GM23338 (cell line): Measurements from ENCODE around the gene SOX13. TPM values are rescaled to one million over a fixed set of nuclear protein-coding genes. Genes with fewer than 3 reads are reported as not detected.

ENCODE experiments used
- ATAC-seq: fragments of 200-7000 bp; cut with Tn5 transposase; 3 replicates; pipeline ENCODE4 v1.9.1; 2020
- DNase-seq: peaks from one replicate; pipeline ENCODE4 v3.0.0-alpha.2; 2015; ENCODE audit warnings: low spot score
- H2AFZ ChIP-seq: fragments of 200-600 bp; sonication (generic); 2 replicates; pipeline ENCODE4 v1.8.0; 2016; ENCODE audit warnings: antibody characterized with exemption, mild to moderate bottlenecking, moderate library complexity
- H3F3A ChIP-seq: fragments of 200-600 bp; sonication (generic); replicated peaks from 2 replicates; pipeline ENCODE4 v1.8.0; 2017; ENCODE audit warnings: antibody characterized with exemption, mixed run types, low read depth
- H3K27ac ChIP-seq: fragments of 200-600 bp; sonication (generic); 2 replicates; pipeline ENCODE4 v1.6.1; 2016; ENCODE audit warnings: low read depth
- H3K27me3 ChIP-seq: fragments of 200-600 bp; sonication (generic); 2 replicates; pipeline ENCODE4 v1.8.0; 2016; ENCODE audit warnings: mild to moderate bottlenecking, mixed run types, moderate library complexity; ENCODE audit not compliant: insufficient read depth
- H3K36me3 ChIP-seq: fragments of 200-600 bp; sonication (generic); 2 replicates; pipeline ENCODE4 v1.8.0; 2016; ENCODE audit warnings: mild to moderate bottlenecking; ENCODE audit not compliant: insufficient read depth
- H3K4me1 ChIP-seq: fragments of 200-600 bp; sonication (generic); 2 replicates; pipeline ENCODE4 v1.8.0; 2016; ENCODE audit warnings: mild to moderate bottlenecking, moderate library complexity; ENCODE audit not compliant: insufficient read depth
- H3K4me2 ChIP-seq: fragments of 200-600 bp; sonication (generic); 2 replicates; pipeline ENCODE4 v1.7.1; 2017; ENCODE audit warnings: mixed run types
- H3K4me3 ChIP-seq: fragments of 200-600 bp; sonication (generic); 2 replicates; pipeline ENCODE4 v1.6.1; 2016; ENCODE audit warnings: mixed run types
- H3K79me2 ChIP-seq: fragments of 200-600 bp; sonication (generic); replicated peaks from 2 replicates; pipeline ENCODE4 v1.8.0; 2017; ENCODE audit warnings: mild to moderate bottlenecking; ENCODE audit not compliant: insufficient read depth
- H3K9me2 ChIP-seq: fragments of 200-600 bp; sonication (generic); 2 replicates; pipeline ENCODE4 v1.8.0; 2017; ENCODE audit not compliant: insufficient read depth
- H4K20me1 ChIP-seq: fragments of 200-600 bp; sonication (generic); replicated peaks from 2 replicates; pipeline ENCODE4 v1.8.0; 2017; ENCODE audit warnings: mild to moderate bottlenecking; ENCODE audit not compliant: insufficient read depth
- H3K27ac Mint-ChIP-seq: 2 replicates; pipeline ENCODE4 v1.8.0; 2020; ENCODE audit warnings: inconsistent platforms, mild to moderate bottlenecking, moderate library complexity, mixed read lengths
- H3K27me3 Mint-ChIP-seq: 3 replicates; pipeline ENCODE4 v1.8.0; 2022; ENCODE audit warnings: low read depth, mild to moderate bottlenecking, moderate library complexity, mixed read lengths, inconsistent platforms; ENCODE audit not compliant: insufficient read depth, poor library complexity
- H3K36me3 Mint-ChIP-seq: 3 replicates; pipeline ENCODE4 v1.8.0; 2021; ENCODE audit warnings: low read depth, mild to moderate bottlenecking, inconsistent platforms, moderate library complexity, mixed read lengths
- H3K4me1 Mint-ChIP-seq: 3 replicates; pipeline ENCODE4 v1.8.0; 2020; ENCODE audit warnings: mild to moderate bottlenecking, inconsistent platforms, mixed read lengths
- H3K4me3 Mint-ChIP-seq: 3 replicates; pipeline ENCODE4 v1.8.0; 2021; ENCODE audit warnings: moderate library complexity, mild to moderate bottlenecking, inconsistent platforms, mixed read lengths
- H3K9me3 Mint-ChIP-seq: 3 replicates; pipeline ENCODE4 v1.8.0; 2020; ENCODE audit warnings: moderate library complexity, mild to moderate bottlenecking, inconsistent platforms, mixed read lengths
- CREB1 ChIP-seq: fragments of 250-450 bp; sonication (Bioruptor Pico); IDR thresholded peaks from 2 replicates; pipeline ENCODE4 v1.5.0; 2020; ENCODE audit warnings: low read depth, mild to moderate bottlenecking, moderate library complexity
- EZH2 ChIP-seq: fragments of 200-600 bp; sonication (generic); IDR thresholded peaks from one replicate; pipeline ENCODE4 v1.8.0; 2017; ENCODE audit warnings: antibody characterized with exemption, mild to moderate bottlenecking, low read depth; ENCODE audit not compliant: unreplicated experiment
- EZH2phosphoT487 ChIP-seq: fragments of 200-600 bp; sonication (generic); IDR thresholded peaks from one replicate; pipeline ENCODE4 v1.8.1; 2018; ENCODE audit warnings: antibody characterized with exemption; ENCODE audit not compliant: unreplicated experiment
- JUNB ChIP-seq: IDR thresholded peaks from one replicate; pipeline ENCODE4 v1.6.1; 2016; ENCODE audit warnings: antibody characterized with exemption; ENCODE audit not compliant: unreplicated experiment
- POLR2AphosphoS5 ChIP-seq: IDR thresholded peaks from 2 replicates; pipeline ENCODE4 v1.6.1; 2016; ENCODE audit warnings: antibody characterized with exemption, low read depth
- STAT1 ChIP-seq: IDR thresholded peaks from one replicate; pipeline ENCODE4 v1.6.1; 2016; ENCODE audit warnings: antibody characterized with exemption; ENCODE audit not compliant: unreplicated experiment
- ZNF114 ChIP-seq: fragments of 250-450 bp; sonication (Bioruptor Pico); IDR thresholded peaks from 2 replicates; pipeline ENCODE4 v1.5.0; 2020; ENCODE audit warnings: mild to moderate bottlenecking, moderate library complexity
- polyA plus RNA-seq: library from polyadenylated mRNA; unstranded; fragments of >200 nt; fragmentation: Nextera tagmentation; extraction: Ambion mirVana; gene quantifications from 2 replicates; pipeline ENCODE4 v1.2.1, GENCODE V29; 2016
- total RNA-seq: library from RNA; depleted of rRNA; stranded (reverse); fragments of >200 nt; shearing (Covaris generic); gene quantifications from 2 replicates; pipeline ENCODE4 v1.2.3, GENCODE V29; 2014
- TF ChIP-seq, protein P1 (sequence below): fragments of 250-450 bp; sonication (Bioruptor Pico); IDR thresholded peaks from 2 replicates; pipeline ENCODE4 v1.5.0; 2020; ENCODE audit warnings: mild to moderate bottlenecking, moderate library complexity
- TF ChIP-seq, protein P2 (sequence below), 2 experiments: fragments of 200-600 bp in 1 of 2; sonication (generic) in 1 of 2; conservative IDR thresholded peaks; 2 replicates each; pipeline versions ENCODE4 v1.5.1 to v1.6.1; 2016 to 2017; ENCODE audit warnings: antibody characterized with exemption in 2 of 2, low read depth in 2 of 2, mild to moderate bottlenecking in 2 of 2, moderate library complexity in 1 of 2

Gene SOX13
- total and polyA plus RNA-seq, 2 experiments from 2014 or later = 28.6 to 123 TPM

DNA sequence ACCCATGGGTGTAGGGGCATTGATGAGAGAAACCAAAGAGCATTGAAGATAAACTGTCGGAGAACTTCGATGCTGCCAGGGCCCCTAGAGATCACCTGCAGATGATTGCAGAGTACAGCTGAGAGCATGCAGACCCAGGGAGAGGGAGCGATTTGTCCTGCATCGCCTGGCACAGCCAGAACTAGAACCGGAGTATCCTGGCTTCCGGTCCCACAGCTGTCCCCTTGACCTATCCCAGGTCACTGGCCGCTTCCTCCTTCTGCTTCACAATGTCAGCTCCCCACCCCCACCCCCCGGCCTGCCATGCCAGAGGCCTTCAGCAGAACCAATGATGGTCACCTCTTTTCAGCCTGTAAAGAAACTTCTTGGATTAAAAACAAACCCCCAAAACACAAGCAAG, 29.2 kb upstream of the SOX13 start (continued):
- TF ChIP-seq, protein P1, sequence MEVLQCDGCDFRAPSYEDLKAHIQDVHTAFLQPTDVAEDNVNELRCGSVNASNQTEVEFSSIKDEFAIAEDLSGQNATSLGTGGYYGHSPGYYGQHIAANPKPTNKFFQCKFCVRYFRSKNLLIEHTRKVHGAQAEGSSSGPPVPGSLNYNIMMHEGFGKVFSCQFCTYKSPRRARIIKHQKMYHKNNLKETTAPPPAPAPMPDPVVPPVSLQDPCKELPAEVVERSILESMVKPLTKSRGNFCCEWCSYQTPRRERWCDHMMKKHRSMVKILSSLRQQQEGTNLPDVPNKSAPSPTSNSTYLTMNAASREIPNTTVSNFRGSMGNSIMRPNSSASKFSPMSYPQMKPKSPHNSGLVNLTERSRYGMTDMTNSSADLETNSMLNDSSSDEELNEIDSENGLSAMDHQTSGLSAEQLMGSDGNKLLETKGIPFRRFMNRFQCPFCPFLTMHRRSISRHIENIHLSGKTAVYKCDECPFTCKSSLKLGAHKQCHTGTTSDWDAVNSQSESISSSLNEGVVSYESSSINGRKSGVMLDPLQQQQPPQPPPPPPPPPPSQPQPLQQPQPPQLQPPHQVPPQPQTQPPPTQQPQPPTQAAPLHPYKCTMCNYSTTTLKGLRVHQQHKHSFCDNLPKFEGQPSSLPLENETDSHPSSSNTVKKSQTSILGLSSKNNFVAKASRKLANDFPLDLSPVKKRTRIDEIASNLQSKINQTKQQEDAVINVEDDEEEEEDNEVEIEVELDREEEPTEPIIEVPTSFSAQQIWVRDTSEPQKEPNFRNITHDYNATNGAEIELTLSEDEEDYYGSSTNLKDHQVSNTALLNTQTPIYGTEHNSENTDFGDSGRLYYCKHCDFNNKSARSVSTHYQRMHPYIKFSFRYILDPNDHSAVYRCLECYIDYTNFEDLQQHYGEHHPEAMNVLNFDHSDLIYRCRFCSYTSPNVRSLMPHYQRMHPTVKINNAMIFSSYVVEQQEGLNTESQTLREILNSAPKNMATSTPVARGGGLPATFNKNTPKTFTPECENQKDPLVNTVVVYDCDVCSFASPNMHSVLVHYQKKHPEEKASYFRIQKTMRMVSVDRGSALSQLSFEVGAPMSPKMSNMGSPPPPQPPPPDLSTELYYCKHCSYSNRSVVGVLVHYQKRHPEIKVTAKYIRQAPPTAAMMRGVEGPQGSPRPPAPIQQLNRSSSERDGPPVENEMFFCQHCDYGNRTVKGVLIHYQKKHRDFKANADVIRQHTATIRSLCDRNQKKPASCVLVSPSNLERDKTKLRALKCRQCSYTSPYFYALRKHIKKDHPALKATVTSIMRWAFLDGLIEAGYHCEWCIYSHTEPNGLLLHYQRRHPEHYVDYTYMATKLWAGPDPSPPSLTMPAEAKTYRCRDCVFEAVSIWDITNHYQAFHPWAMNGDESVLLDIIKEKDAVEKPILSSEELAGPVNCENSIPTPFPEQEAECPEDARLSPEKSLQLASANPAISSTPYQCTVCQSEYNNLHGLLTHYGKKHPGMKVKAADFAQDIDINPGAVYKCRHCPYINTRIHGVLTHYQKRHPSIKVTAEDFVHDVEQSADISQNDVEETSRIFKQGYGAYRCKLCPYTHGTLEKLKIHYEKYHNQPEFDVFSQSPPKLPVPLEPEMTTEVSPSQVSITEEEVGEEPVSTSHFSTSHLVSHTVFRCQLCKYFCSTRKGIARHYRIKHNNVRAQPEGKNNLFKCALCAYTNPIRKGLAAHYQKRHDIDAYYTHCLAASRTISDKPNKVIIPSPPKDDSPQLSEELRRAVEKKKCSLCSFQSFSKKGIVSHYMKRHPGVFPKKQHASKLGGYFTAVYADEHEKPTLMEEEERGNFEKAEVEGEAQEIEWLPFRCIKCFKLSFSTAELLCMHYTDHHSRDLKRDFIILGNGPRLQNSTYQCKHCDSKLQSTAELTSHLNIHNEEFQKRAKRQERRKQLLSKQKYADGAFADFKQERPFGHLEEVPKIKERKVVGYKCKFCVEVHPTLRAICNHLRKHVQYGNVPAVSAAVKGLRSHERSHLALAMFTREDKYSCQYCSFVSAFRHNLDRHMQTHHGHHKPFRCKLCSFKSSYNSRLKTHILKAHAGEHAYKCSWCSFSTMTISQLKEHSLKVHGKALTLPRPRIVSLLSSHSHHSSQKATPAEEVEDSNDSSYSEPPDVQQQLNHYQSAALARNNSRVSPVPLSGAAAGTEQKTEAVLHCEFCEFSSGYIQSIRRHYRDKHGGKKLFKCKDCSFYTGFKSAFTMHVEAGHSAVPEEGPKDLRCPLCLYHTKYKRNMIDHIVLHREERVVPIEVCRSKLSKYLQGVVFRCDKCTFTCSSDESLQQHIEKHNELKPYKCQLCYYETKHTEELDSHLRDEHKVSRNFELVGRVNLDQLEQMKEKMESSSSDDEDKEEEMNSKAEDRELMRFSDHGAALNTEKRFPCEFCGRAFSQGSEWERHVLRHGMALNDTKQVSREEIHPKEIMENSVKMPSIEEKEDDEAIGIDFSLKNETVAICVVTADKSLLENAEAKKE (CRISPR knock-in tag) = no peak
- no peak for TF ChIP-seq STAT1
- no peak for TF ChIP-seq EZH2phosphoT487

DNA sequence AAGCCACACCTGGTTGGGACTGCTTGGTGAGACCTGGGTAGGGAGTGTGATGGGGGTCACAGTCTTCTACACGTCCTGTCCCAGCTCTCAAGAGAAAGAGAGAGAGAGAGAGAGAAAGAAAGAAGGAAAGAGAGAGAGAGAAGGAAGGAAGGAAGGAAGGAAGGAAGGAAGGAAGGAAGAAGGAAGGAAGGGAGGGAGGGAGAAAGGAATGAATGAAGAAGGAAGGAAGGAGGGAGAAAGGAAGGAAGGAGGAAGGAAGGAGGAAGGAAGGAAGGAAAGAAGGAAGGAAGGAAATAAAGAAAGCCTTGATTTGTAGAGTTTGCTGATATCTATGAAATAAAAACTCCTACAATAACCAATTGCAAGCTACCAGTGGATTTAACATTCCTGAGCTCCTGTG, 28.5 kb upstream of the SOX13 start:
- no peak overlapping the region for H3K4me2 ChIP-seq
- Mint-ChIP-seq H3K27me3 (peaks cover 11% of the 10 kb centered on the region), H3K4me1 (peaks cover 6% of the 10 kb centered on the region), H3K36me3 (no peaks in the 10 kb centered on the region), H3K9me3 (no peaks in the 10 kb centered on the region), H3K27ac (no peak overlapping the region), H3K4me3 (no peak overlapping the region)
- H3K79me2 ChIP-seq = no peaks in the 10 kb centered on the region
- H3K4me1 ChIP-seq = no peaks in the 10 kb centered on the region
- H3K4me3 ChIP-seq = no peak overlapping the region
- no peaks in the 10 kb centered on the region for H3K36me3 ChIP-seq
- no peaks in the 10 kb centered on the region for H3K9me2 ChIP-seq
- H2AFZ ChIP-seq = no peak overlapping the region
- ATAC-seq (no peak), DNase-seq (no peak)
- no peak overlapping the region for H3K27ac ChIP-seq
- no peaks in the 10 kb centered on the region for H3K27me3 ChIP-seq
- H4K20me1 ChIP-seq = no peaks in the 10 kb centered on the region
- no peaks in the 10 kb centered on the region for H3F3A ChIP-seq
- TF ChIP-seq ZNF114 (CRISPR knock-in tag) (no peak), EZH2 (no peak), CREB1 (no peak), POLR2AphosphoS5 (no peak), STAT1 (no peak), JUNB (no peak)
- TF ChIP-seq, protein P2, sequence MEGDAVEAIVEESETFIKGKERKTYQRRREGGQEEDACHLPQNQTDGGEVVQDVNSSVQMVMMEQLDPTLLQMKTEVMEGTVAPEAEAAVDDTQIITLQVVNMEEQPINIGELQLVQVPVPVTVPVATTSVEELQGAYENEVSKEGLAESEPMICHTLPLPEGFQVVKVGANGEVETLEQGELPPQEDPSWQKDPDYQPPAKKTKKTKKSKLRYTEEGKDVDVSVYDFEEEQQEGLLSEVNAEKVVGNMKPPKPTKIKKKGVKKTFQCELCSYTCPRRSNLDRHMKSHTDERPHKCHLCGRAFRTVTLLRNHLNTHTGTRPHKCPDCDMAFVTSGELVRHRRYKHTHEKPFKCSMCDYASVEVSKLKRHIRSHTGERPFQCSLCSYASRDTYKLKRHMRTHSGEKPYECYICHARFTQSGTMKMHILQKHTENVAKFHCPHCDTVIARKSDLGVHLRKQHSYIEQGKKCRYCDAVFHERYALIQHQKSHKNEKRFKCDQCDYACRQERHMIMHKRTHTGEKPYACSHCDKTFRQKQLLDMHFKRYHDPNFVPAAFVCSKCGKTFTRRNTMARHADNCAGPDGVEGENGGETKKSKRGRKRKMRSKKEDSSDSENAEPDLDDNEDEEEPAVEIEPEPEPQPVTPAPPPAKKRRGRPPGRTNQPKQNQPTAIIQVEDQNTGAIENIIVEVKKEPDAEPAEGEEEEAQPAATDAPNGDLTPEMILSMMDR (conservative IDR thresholded peaks at IDR 0.05; ENCODE audit: low read depth in 2 of 2) = no peak
- TF ChIP-seq, protein P1 (CRISPR knock-in tag) = no peak
